Naive thymus-derived CD4-positive, alpha-beta T cell (primary cell): ENCODE measurements around the gene DIRAS1. TPM values are rescaled to one million over a fixed set of nuclear protein-coding genes. Genes with fewer than 3 reads are reported as not detected.
"Not testable (repeated sequence)": the region's sequence is repeated elsewhere in the genome, so short reads cannot be mapped to it uniquely, and the experiment has no call there.

ENCODE experiments used
- ATAC-seq: fragments of 150-1000 bp; cut with Tn5 transposase; 2 replicates; pipeline ENCODE4 v1.10.0; 2021; ENCODE audit warnings: mild to moderate bottlenecking, moderate library complexity
- CTCF ChIA-PET: fragments of 350-600 bp; sonication (Branson Sonifier 250); formaldehyde crosslinking; loops from one replicate; lab custom pipeline; 2021; ENCODE audit warnings: antibody characterized with exemption; lab: Charles Lee
- POLR2A ChIA-PET: fragments of 350-600 bp; sonication (Branson Sonifier 250); formaldehyde crosslinking; loops from one replicate; lab custom pipeline; 2021; ENCODE audit warnings: antibody characterized with exemption, inconsistent platforms; lab: Charles Lee
- DNase-seq, 9 donors: peaks; one replicate each; pipeline versions ENCODE4 v3.0.0 to v3.0.0-alpha.2; 2020 to 2022; ENCODE audit warnings: mixed read lengths in 1 of 9
- H3K27ac ChIP-seq: one replicate; pipeline ENCODE4 v1.7.0; 2013; ENCODE audit warnings: mild to moderate bottlenecking, low read depth, low read length, moderate library complexity
- H3K27me3 ChIP-seq, 2 donors: one replicate each; pipeline ENCODE4 v1.7.0; 2013; ENCODE audit warnings: low read length in 2 of 2, mild to moderate bottlenecking in 2 of 2, moderate library complexity in 2 of 2; ENCODE audit not compliant: control insufficient read depth in 2 of 2, insufficient read depth in 2 of 2
- H3K36me3 ChIP-seq, 3 experiments: 1 replicate in 2 of 3; 2 replicates in 1 of 3; pipeline ENCODE4 v1.7.0; 2013; ENCODE audit warnings: low read length in 3 of 3, mild to moderate bottlenecking in 3 of 3, moderate library complexity in 1 of 3; ENCODE audit not compliant: insufficient read depth in 3 of 3, control insufficient read depth in 2 of 3
- H3K4me1 ChIP-seq, 2 donors: one replicate each; pipeline ENCODE4 v1.7.0; 2013; ENCODE audit warnings: low read length in 2 of 2, mild to moderate bottlenecking in 2 of 2, moderate library complexity in 1 of 2; ENCODE audit not compliant: control insufficient read depth in 2 of 2, insufficient read depth in 2 of 2
- H3K4me3 ChIP-seq: 2 replicates; pipeline ENCODE4 v1.7.0; 2013; ENCODE audit warnings: mild to moderate bottlenecking, low read length
- H3K9me3 ChIP-seq, 3 experiments: 1 replicate in 2 of 3; 2 replicates in 1 of 3; pipeline ENCODE4 v1.7.0; 2013; ENCODE audit warnings: low read length in 3 of 3; ENCODE audit not compliant: control insufficient read depth in 2 of 3
- H3K27ac Mint-ChIP-seq, 9 donors: one replicate each; pipeline ENCODE4 v1.8.0; 2020 to 2022; ENCODE audit warnings: mixed read lengths in 9 of 9, mild to moderate bottlenecking in 8 of 9, moderate library complexity in 5 of 9, inconsistent platforms in 2 of 9
- H3K27me3 Mint-ChIP-seq, 5 donors: one replicate each; pipeline ENCODE4 v1.8.0; 2021 to 2022; ENCODE audit warnings: mixed read lengths in 5 of 5, mild to moderate bottlenecking in 1 of 5
- H3K36me3 Mint-ChIP-seq, 5 donors: one replicate each; pipeline ENCODE4 v1.8.0; 2020 to 2022; ENCODE audit warnings: mixed read lengths in 5 of 5, mild to moderate bottlenecking in 3 of 5, inconsistent platforms in 1 of 5
- H3K4me1 Mint-ChIP-seq, 7 donors: one replicate each; pipeline ENCODE4 v1.8.0; 2020 to 2022; ENCODE audit warnings: mixed read lengths in 7 of 7, mild to moderate bottlenecking in 3 of 7, inconsistent platforms in 1 of 7
- H3K4me3 Mint-ChIP-seq, 10 donors: one replicate each; pipeline ENCODE4 v1.8.0; 2020 to 2022; ENCODE audit warnings: mild to moderate bottlenecking in 10 of 10, mixed read lengths in 10 of 10, moderate library complexity in 6 of 10, inconsistent platforms in 2 of 10
- H3K9me3 Mint-ChIP-seq, 11 donors: one replicate each; pipeline ENCODE4 v1.8.0; 2020 to 2022; ENCODE audit warnings: mixed read lengths in 11 of 11, mild to moderate bottlenecking in 4 of 11, inconsistent platforms in 1 of 11, moderate library complexity in 1 of 11
- intact Hi-C, 2 donors: fragments of 100-400 bp; cut with micrococcal nuclease; formaldehyde crosslinking; loops; one replicate each; pipeline ENCODE4 v1.15.1; 2023
- polyA plus RNA-seq, 2 donors: library from polyadenylated mRNA; unstranded; fragments of 300-500 nt; fragmentation: Illumina TruSeq; gene quantifications; one replicate each; pipeline ENCODE4 v1.2.3, GENCODE V29; 2021
- total RNA-seq, 6 experiments: library from RNA in 5 of 6; stranded (reverse) in 5 of 6; gene quantifications; 1 replicate in 5 of 6; 2 replicates in 1 of 6; pipeline ENCODE4 v1.2.3 and lab custom pipeline; 2021 to 2026

DIRAS1 gene
- total and polyA plus RNA-seq, 7 experiments from 2014 or later: 0.07 to 0.53 (median 0.33) TPM; not detected in 3

DNA sequence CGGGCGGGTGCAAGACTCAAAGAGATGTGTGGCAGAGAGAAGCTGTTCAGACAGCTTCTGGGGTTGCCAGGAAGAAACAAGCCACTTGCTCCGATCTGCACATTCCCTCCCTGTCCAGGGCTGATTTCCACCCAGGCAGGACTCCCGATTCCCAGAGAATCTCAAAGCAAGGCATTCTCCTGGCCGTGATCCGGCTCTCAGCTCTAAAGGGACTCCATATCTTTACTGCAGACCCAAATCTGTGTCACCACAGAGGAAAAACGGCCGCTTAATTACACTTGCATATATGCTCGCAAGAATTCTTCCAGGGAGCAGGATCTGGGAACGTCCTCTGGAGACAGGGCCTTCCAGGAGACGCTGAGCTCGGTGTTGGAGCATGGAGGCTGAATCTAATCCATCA, 44.3 kb downstream of the DIRAS1 start:
- DNase-seq (no peak), ATAC-seq (no peak)
- peaks cover 0 to 20% (median 0%) of the 10 kb centered on the region in 5 donors for H3K36me3 Mint-ChIP-seq
- H3K4me3 Mint-ChIP-seq: no peak overlapping the region
- no peaks in the 10 kb centered on the region for H3K9me3 ChIP-seq
- intact Hi-C loops: no loop called here
- ChIA-PET CTCF (no interaction called here), POLR2A (no interaction called here)
- H3K9me3 Mint-ChIP-seq: peaks cover 0 to 1% (median 0%) of the 10 kb centered on the region in 11 donors
- peaks cover 0 to 6% (median 0%) of the 10 kb centered on the region in 7 donors for H3K4me1 Mint-ChIP-seq
- no peaks in the 10 kb centered on the region for H3K27me3 Mint-ChIP-seq
- no peaks in the 10 kb centered on the region for H3K36me3 ChIP-seq
- H3K27ac ChIP-seq: no peak overlapping the region
- H3K27me3 ChIP-seq: no peaks in the 10 kb centered on the region
- H3K4me3 ChIP-seq: no peak overlapping the region
- H3K27ac Mint-ChIP-seq: no peak overlapping the region
- no peaks in the 10 kb centered on the region for H3K4me1 ChIP-seq

DNA sequence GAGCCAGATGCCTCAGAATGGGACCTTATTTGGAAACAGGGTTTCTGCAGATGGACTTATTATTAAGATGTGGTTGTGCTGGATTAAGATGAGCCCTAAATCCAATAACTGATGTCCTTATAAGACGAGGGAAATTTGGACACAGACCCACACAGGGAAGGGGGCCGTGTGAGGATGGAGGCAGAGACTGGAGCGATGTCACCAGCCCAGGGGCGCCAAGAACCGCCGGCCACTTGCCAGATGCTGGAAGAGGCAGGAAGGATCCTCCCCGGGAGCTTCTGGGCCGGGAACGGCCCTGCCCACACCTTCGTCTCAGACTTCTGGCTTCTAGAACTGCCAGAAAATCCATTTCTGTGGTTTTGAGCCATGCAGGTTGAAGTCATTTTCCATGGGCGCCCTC, 45.3 kb downstream of the DIRAS1 start:
- no peaks in the 10 kb centered on the region for H3K4me1 ChIP-seq
- intact Hi-C loops: no loop called here
- H3K36me3 ChIP-seq: no peaks in the 10 kb centered on the region
- Mint-ChIP-seq H3K4me3 (no peak overlapping the region), H3K27me3 (no peaks in the 10 kb centered on the region), H3K27ac (no peak overlapping the region), H3K4me1 (peaks cover 0 to 6% (median 0%) of the 10 kb centered on the region in 7 donors), H3K9me3 (no peaks in the 10 kb centered on the region), H3K36me3 (peaks cover 0 to 15% (median 0%) of the 10 kb centered on the region in 5 donors)
- H3K4me3 ChIP-seq: no peak overlapping the region
- no peaks in the 10 kb centered on the region for H3K27me3 ChIP-seq
- POLR2A ChIA-PET: no interaction called here
- H3K9me3 ChIP-seq: no peaks in the 10 kb centered on the region
- no peak overlapping the region for H3K27ac ChIP-seq
- no peak for DNase-seq
- ATAC-seq: no peak
- CTCF ChIA-PET: no interaction called here

DNA sequence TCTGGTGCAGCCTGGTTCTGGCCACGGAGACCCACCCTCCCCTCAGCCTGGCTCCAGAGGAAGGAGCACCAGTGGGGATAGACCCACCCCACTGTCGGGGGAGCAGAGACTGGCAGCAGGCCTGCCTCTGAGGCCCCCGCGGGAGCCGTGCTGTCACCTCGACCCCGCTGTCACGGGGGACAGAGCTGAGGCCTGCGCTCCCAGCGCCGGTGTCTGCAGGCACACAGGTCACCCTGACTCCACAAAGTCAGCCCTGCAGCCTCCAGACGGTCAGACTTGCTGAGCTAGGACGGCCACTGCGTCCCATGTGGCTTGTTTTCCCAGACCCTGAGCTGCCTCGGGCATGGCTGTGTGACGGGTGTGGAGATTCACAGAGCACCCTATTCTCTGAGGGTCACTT, 51.0 kb downstream of the DIRAS1 start:
- no peaks in the 10 kb centered on the region for H3K27me3 Mint-ChIP-seq
- H3K4me1 ChIP-seq: no peaks in the 10 kb centered on the region
- no peaks in the 10 kb centered on the region for H3K4me1 Mint-ChIP-seq
- peaks cover 0 to 2% (median 0%) of the 10 kb centered on the region in 11 donors for H3K9me3 Mint-ChIP-seq
- no peak overlapping the region for H3K4me3 Mint-ChIP-seq
- H3K9me3 ChIP-seq: no peaks in the 10 kb centered on the region
- H3K27ac ChIP-seq: no peak overlapping the region
- CTCF ChIA-PET: no interaction called here
- no peak overlapping the region for H3K27ac Mint-ChIP-seq
- no peaks in the 10 kb centered on the region for H3K36me3 ChIP-seq
- intact Hi-C loops: no loop called here
- no peaks in the 10 kb centered on the region for H3K27me3 ChIP-seq
- DNase-seq (no peak), ATAC-seq (no peak)
- H3K36me3 Mint-ChIP-seq: peaks cover 0 to 10% (median 0%) of the 10 kb centered on the region in 5 donors
- POLR2A ChIA-PET: no interaction called here
- H3K4me3 ChIP-seq: no peak overlapping the region

DNA sequence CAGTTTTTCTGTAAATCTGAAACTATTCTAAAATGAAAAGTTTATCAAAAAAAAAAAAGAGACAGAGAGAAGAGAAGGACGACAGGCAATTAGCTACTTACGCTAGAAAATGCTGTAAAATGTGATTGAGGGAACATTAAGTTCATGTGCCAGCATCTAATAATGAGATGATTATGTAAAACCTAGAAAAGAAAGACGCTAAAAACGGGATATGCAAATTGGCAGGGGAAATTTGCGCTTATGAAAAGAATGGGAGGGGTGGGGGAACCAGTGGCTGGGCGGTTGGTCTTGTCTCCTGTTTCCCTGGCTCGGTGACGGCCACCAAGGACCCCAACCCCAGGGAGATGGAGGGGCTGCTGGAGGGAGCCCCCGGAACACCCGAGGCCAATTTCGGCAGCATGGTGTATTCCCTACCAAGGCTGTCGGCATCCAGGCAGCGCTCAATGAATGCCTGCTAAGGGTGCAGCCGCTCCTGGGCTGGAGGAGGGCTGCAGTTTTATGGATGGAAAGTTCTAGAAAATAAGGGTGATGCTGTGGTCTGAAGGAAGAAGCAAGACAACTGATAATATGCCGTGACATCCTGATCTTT, 52.9 kb downstream of the DIRAS1 start:
- Histone ChIP-seq H3K36me3 (no peaks in the 10 kb centered on the region), H3K4me3 (no peak overlapping the region), H3K9me3 (no peaks in the 10 kb centered on the region), H3K4me1 (no peaks in the 10 kb centered on the region), H3K27me3 (no peaks in the 10 kb centered on the region), H3K27ac (no peak overlapping the region)
- ChIA-PET POLR2A (no interaction called here), CTCF (no interaction called here)
- ATAC-seq (no peak), DNase-seq (no peak)
- peaks cover 0 to 2% (median 0%) of the 10 kb centered on the region in 11 donors for H3K9me3 Mint-ChIP-seq
- peak overlapping the region in 1 of 9 donors; percentile 4 for H3K27ac Mint-ChIP-seq
- peaks cover 0 to 3% (median 0%) of the 10 kb centered on the region in 5 donors for H3K36me3 Mint-ChIP-seq
- intact Hi-C loops: no loop called here
- no peaks in the 10 kb centered on the region for H3K27me3 Mint-ChIP-seq
- H3K4me3 Mint-ChIP-seq: no peak overlapping the region
- no peaks in the 10 kb centered on the region for H3K4me1 Mint-ChIP-seq

DNA sequence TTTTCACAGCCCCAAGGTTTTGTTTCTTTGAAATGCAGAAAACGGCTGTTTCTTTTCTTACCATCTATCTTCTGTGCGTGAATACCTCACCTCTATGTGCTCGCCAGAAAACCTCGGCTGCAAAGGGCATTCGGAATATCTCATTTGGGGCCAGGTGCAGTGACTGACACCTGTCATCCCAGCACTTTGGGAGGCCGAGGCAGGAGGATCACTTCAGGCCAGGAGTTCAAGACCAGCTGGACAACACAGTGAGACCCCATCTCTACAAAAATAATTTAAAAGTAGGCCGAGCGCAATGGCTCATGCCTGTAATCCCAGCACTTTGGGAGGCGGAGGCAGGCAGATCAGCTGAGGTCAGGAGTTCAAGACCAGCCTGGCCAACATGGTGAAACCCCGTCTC, 53.8 kb downstream of the DIRAS1 start:
- not testable (repeated sequence) for DNase-seq, ATAC-seq

DNA sequence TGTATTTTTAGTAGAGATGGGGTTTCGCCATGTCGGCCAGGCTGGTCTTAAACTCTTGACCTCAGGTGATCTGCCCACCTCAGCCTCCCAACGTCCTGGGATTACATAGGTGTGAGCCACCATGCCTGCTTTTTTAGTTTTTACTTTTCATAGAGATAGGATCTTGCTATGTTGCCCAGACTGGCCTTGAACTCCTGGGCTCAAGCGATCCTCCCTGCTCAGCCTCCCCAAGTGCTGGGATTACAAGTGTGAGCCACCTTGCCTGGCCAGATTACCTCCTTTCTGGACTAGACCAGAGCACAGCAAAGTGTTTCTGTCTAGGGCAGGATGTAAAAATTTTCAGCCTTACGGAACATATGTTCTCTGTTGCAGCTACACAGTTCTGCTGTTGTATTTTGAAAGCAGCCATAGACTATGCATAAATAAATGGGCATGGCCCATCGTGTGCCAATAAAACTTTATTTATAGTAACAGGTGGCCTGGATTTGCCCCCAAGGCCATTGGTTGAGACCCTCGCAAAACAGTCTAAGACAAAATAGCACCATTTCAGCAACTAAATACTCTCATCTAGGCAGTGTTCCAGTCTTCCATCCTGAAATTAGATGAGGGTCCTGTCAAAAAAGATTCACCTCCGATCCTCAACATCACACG, 54.7 kb downstream of the DIRAS1 start:
- no peak for ATAC-seq
- no peaks in the 10 kb centered on the region for H3K4me1 Mint-ChIP-seq
- H3K27me3 ChIP-seq: no peaks in the 10 kb centered on the region

More for the DNA sequence above, 53.8 kb downstream of the DIRAS1 start:
- H3K4me3 ChIP-seq, intact Hi-C loops, H3K4me1 ChIP-seq, H3K4me3 Mint-ChIP-seq, H3K9me3 ChIP-seq, H3K4me1 Mint-ChIP-seq, H3K36me3 ChIP-seq, H3K36me3 Mint-ChIP-seq, CTCF ChIA-PET, H3K27me3 ChIP-seq, H3K9me3 Mint-ChIP-seq, H3K27me3 Mint-ChIP-seq, H3K27ac Mint-ChIP-seq, POLR2A ChIA-PET, H3K27ac ChIP-seq: not testable (repeated sequence)

DNA sequence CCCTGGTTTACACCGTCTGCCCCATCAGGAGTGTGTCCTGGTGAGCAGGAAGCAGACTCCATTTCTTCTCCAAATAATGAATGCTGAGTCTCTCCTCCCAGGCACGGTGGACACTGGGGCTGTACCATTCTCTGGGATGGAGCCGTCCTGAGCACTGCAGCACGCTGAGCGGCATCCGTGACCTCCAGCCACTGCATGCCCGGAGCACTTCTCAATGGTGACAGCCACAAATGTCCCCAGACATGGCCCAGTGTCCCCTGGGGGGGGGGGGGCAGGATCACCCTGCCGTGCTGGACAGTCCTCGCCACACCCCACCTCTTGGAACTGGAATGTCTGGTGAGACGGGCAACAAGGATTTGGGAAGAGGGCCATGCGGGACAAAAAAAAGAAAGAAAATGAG, 56.1 kb downstream of the DIRAS1 start:
- POLR2A ChIA-PET: no interaction called here
- no peaks in the 10 kb centered on the region for H3K9me3 ChIP-seq
- H3K4me3 ChIP-seq: no peak overlapping the region
- H3K27me3 ChIP-seq: no peaks in the 10 kb centered on the region
- CTCF ChIA-PET: no interaction called here
- no peak overlapping the region for H3K27ac ChIP-seq
- Mint-ChIP-seq H3K9me3 (peaks cover 0 to 10% (median 0%) of the 10 kb centered on the region in 11 donors), H3K27ac (peak overlapping the region in 1 of 9 donors; percentile 25), H3K4me1 (no peaks in the 10 kb centered on the region), H3K36me3 (peaks cover 0 to 5% (median 0%) of the 10 kb centered on the region in 5 donors), H3K4me3 (no peak overlapping the region), H3K27me3 (no peaks in the 10 kb centered on the region)
- DNase-seq: no peak
- ATAC-seq: no peak
- H3K4me1 ChIP-seq: no peaks in the 10 kb centered on the region
- no peaks in the 10 kb centered on the region for H3K36me3 ChIP-seq
- intact Hi-C loops: no loop called here

More for the DNA sequence above, 54.7 kb downstream of the DIRAS1 start:
- Mint-ChIP-seq H3K27ac (peak overlapping the region in 1 of 9 donors; percentile 32), H3K4me3 (no peak overlapping the region), H3K9me3 (peaks cover 0 to 8% (median 0%) of the 10 kb centered on the region in 11 donors), H3K27me3 (no peaks in the 10 kb centered on the region), H3K36me3 (peaks cover 0 to 5% (median 0%) of the 10 kb centered on the region in 5 donors)
- no peak for DNase-seq
- H3K9me3 ChIP-seq: no peaks in the 10 kb centered on the region
- no peak overlapping the region for H3K27ac ChIP-seq
- no peaks in the 10 kb centered on the region for H3K36me3 ChIP-seq
- H3K4me3 ChIP-seq: no peak overlapping the region
- POLR2A ChIA-PET: no interaction called here
- H3K4me1 ChIP-seq: no peaks in the 10 kb centered on the region
- CTCF ChIA-PET: no interaction called here
- intact Hi-C loops: no loop called here
